H54 (cell line): ENCODE results near the gene NAT14.

ENCODE experiments used
- DNase-seq: peaks from one replicate; pipeline ENCODE4 v3.0.0; 2011; ENCODE audit warnings: low spot score, mixed read lengths; ENCODE audit not compliant: insufficient read length
- FAIRE-seq: peaks from 3 replicates; lab custom pipeline; 2011; peaks lifted over from hg19 to GRCh38; lab: Jason Lieb, UNC
- POLR2A ChIP-seq: IDR thresholded peaks from 2 replicates; pipeline ENCODE4 v1.6.1; 2011; ENCODE audit warnings: low read depth, mild to moderate bottlenecking, low read length

Gene NAT14

DNA sequence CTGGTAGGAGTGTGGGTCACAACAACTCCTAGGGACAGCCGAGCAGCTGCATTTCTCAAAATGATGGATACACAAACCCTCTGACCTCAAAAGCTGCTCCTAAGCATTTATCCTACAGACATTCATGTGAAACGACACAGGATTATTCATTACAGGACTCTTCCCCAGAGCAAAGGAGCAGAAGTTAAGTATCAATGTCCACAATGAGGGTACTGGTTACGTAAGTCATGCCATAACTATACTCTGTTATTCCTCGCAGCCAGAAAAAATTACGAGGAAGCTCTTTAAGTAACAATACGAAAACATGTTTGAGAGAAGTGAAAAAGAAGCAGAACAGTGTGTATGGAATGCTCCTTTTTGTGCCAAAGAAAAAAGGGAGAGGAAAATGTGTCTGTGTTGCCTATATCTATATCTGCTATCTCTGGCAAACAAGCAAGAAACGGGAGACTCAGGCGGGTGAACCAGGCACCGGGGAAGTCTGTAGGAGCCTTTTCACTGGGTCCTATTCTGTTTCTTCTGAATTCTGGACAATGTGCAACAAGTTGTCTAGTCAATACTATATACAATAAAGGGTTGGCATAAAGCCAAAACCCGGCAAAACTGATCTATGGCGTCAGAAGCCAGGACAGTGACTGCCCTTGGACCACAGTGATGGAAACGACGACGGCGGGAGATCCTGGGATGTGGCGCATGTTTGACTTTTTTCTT is 24.9 kb upstream of the NAT14 start:
- DNase-seq (no peak), FAIRE-seq (no peak)
- TF ChIP-seq POLR2A = no peak

DNA sequence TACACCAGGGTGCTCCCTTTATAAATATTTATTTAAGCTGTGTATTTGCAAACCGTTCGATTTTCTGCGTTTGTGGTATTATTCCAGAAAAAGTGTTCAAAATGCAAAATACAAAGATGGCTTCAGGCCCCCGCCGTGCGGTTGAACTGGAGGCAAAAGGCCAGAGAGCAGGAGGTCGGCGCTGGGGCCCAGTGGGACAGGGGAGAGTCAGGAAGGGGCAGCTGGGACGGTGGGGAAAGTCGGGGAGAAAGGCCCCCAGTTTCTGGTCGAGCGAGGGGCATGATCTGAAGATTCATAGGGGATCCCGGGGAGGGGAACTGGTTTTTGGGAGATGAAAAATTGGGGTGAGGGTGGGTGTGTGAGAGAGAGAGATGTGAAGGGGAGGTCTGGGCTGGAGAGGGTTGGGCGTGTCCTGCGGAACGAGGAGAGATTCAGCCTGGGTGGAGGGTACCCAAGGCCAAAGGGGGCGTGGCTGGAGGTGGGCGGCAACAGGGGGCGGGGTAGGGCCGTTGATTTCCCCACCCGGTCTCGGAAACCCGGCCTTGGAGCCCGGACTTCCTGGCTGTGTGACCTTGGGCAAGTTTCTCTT is 24.2 kb upstream of the NAT14 start:
- no peak for DNase-seq
- no peak for TF ChIP-seq POLR2A
- no peak for FAIRE-seq

DNA sequence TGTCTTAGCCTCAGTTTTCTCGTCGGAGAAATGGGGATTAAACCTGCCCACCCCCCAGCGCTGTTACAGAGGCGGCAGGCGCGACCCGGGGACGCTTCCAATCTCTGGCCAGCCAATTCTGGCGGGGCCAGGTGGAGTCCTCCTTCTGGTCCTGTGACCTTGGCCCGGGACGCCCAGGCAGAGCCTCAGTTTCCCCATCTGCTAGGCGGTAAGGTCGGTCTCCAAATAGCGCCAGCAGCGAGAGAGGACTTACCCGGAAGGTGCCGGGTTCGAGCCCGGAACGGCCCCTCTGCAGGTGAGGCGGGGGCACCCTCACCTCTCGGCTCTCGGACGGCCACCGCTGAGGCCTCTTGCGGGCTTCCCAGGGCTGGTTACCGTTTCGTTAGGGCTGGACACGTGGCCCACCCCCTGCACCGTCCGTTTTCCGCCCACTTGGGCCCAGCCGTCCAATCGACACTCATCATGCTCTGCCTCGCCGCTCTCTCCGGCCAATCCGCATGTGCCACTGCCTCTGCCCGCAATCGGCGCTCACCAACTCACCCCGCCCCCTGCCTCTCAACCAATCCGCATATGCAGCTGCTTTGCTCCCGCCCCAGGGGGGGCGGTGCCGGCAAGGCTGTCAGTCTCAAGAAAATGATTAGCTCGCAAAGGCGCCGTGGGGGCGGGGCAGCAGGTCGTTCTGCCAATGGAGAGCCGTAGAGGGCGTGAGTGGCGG is 23.6 kb upstream of the NAT14 start, which contains the start of gene ISOC2:
Gene ISOC2, minus strand, starts transcription at position 384 of the 715 bp plus-strand sequence. CDS start 5,156 bp downstream, outside the sequence.
- TF ChIP-seq POLR2A = peak; percentile 86
- DNase-seq (peak; percentile 100), FAIRE-seq (peak; percentile 73)

DNA sequence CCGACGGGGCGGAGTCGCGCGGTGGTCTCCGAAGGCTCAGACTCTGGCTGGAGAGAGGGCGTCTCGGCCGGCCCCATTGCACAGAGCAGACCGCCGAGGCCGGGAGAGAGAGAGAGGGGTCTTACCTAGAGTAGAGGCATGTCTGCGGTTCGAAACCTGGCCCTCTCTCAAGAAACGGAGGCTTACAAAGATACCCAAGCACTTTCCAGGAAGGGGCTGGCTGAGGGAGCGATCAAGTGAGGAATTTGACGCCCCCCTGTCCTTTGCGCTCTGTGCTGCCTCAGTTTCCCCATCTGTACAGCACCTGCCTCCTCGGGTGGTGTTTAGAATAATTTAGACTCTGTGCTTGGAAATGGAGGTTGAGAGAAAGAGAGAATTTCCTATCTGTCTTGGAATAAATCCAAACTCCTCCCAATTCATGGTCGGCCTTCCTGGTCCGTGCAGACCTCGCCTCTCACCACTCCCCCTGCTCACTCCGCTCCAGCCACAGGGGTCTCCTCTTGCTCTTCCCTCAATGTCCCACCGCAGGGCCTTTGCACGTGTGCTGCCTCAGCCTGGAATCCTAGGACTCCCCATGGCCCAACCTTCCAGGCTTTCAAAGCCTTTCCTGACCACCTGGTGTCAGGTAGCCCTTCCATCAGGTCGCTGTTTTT is 22.9 kb upstream of the NAT14 start:
- FAIRE-seq (no peak), DNase-seq (no peak)
- peak; percentile 91 for TF ChIP-seq POLR2A

DNA sequence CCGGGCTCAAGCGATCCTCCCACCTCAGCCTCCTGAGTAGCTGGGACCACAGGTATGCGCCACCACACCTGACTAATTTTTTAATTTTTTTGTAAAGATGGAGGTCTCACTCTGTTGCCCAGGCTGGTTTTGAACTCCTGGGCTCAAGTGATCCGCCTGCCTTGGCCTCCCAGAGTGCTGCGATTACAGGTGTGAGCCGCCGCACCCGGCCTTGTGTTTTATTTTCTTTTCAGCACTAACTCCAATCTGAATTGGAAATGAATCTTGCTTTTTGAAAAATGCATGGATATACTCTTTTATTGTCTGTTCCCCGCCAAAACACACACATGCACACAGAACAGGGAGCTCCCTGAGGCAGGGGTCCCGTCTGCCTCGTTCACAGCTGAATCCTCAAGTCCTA is 22.3 kb upstream of the NAT14 start:
- DNase-seq = no peak
- FAIRE-seq = no peak
- no peak for TF ChIP-seq POLR2A

DNA sequence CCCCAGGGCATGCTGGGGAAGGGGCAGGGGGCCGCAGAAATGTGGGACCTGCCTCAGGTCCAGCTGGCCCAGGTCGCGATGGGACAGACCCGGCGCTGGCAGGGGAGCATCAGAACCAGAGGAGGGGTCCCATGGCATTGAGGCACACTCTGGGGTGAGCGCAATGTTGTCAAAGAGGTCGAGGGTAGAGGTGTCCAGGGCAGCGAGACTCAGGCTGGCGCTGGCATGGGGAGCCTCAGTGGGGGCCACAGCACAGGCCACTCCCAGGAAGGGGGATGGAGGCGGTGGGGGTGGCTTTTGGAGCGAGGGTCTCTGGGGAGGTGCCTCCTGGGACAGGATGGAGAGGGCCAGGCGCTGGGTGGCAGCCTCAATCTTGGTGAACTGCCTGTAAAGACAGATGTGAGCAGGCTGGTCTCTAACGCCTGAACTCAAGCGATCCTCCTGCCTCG is 21.4 kb upstream of the NAT14 start:
- no peak for DNase-seq
- no peak for TF ChIP-seq POLR2A
- no peak for FAIRE-seq

DNA sequence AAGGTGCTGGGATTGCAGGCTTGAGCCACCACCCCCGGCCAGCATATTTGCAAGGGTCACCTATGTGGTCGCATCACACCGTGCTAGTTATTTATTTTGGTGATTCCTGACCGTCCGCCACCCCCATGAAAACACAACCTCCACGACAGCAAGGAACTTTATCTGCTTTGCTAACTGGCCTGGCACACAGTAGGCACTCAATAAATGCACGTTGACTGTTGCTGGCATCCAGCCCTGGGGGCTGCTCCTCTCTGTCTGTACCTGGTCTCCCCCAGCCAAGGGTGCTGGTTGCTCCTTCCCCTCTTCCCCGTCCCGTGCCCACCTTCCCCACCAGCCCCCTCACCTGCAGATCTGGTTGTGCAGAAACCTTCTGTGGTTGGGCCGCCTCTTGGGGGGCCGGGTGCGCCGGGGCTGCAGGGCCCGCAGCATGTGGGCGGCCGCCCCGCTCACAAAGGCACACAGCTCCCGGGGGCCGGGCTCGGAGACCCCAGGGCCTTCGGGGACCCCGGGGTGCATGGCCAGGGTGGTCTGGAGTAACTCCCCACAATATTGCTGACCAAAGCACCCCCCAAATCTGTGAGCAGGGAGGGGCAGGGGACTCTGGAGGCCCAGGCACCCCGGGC is 20.8 kb upstream of the NAT14 start:
- no peak for TF ChIP-seq POLR2A
- no peak for FAIRE-seq
- no peak for DNase-seq

DNA sequence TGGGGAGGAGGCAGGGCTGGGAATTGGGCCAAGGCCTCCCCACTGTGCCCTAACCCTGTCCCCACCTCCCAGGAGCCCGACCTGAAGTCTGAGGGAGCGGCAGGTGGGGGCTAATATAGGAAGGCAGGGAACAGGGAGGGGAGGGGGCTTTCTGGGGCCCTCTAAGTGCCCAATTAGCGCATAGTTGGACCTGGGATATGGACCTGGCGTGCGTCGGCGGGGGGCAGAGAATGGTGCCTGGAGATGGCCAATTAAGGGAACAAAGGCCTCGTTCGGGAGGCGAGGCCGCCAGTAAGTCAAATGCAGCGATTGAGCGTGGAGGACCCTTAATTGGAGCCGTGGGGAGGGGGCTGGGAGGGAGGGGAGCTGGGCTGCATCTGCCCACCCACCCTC is 20.3 kb upstream of the NAT14 start, which contains the start of gene C19orf85:
Gene C19orf85, minus strand, starts transcription at position 90 of the 393 bp plus-strand sequence. CDS start 197 bp downstream, outside the sequence.
- FAIRE-seq = no peak
- no peak for TF ChIP-seq POLR2A
- no peak for DNase-seq

DNA sequence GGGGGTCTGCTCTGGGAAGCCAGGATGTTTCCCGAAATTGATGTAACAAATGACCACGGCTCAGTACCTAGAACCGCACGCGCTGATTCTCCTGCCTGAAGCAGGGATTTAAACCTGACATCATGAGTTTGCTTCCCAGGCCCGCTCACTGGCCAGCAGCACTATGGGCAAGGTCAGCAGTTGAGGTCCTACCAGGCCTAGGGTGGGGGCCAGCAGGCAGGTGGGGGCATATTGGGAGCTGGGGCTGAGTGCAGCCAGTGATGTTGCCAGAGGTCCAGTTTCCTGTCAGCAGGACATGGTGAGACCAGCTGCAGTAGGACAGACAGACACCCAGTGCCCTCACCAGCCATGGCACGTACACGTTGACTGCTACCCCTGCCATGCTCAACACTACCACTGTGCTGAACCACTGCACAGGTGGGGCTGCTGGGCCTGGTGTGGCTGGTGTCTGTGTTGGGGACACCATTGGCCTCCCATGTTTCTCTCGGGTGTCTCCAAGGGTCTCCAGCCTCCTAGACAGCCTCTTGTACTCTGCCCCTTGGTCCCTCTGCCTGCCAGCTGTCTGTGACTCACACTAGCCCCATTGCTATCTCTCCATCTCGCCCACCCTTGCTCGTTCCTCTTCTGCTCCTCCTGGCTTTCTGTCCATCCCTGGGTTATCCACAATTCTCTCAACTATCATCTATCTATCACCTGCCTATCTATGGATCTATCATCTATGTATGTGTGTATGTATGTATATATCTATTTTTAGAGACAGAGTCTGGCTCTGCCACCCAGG is 19.3 kb upstream of the NAT14 start:
- FAIRE-seq = no peak
- TF ChIP-seq POLR2A = no peak
- no peak for DNase-seq

DNA sequence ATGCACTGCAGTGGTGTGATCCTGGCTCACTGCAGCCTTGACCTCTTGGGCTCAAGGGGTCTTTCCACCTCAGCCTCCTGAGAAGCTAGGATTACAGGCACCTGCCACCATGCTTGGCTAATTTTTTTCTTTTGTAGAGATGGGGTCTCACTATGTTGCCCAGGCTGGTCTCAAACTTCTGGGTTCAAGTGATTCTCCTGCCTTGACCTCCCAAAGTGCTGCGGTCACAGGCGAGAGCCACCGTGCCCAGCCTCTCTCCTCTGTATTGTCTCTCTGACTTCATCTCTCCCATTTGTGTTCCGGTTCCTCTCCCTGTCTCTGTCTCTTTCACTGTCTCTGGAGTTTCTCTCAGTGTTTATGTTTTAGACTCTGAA is 18.8 kb upstream of the NAT14 start:
- FAIRE-seq (no peak), DNase-seq (no peak)
- no peak for TF ChIP-seq POLR2A

DNA sequence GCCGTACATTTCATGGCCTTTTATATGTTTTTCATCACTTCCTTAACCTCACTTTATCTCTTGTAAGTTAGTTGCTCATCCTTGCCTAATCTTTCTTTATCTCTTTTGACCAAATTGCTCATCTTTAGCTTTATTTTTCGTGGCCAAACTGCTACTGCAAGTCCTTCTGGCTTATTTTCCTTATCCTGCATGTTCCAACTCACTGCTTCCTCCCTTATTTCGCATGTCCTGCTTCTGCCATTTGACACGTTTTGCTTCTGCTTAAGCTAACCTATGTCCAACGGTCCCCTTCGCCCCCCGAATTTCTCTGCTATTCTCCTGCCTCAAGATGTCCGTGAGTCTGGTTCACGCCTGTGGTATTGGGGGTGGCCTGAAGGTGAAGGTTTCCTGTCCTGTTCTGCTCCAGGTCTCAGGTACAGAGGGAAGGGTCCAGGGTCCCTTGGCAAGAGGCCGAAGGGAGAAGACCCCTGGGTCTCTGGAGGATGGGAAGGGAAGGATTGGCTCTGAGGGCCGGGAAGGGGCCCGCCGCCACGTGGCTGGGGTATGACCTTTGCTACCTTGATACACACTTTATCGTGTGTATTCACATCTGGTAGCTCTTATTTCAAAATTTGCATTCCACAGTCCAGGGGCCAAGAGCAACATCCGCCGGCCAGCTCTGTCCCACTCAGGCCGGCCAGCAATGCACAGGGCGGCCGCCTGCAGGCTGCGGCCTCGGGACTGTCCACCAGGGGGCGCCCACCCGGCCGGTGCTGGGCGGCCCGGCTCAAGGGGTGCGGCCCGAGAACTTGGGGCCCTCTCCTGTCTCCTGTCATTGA is 17.5 kb upstream of the NAT14 start:
- FAIRE-seq (no peak), DNase-seq (peak; percentile 93)
- no peak for TF ChIP-seq POLR2A

DNA sequence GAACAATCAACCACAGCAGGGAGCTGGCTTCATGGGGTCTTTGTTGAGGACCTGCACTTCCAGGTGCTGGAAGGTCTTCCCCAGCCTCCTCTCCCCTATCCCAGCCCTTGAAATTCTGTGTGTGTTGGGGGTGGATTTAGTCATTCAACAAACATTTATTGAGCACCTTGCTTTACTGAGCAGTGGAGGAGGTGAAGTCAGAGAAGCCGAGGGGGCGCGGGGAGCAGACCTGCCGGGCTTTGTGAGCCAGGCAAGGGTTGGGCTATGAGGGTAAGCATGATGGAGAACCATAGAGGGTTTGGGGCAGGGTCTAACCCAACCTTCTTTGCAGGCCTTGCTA is 17.0 kb upstream of the NAT14 start:
- FAIRE-seq (no peak), DNase-seq (no peak)
- no peak for TF ChIP-seq POLR2A
